Activated CD4-positive, alpha-beta T cell treated with anti-CD3 and anti-CD28 coated beads, Interleukin-2, amount 50 U/mL, for 16 hours (primary cell): Measurements from ENCODE around the gene STARD13.
"Not testable (repeated sequence)": the region's sequence is repeated elsewhere in the genome, so short reads cannot be mapped to it uniquely, and the experiment has no call there.

Experiments
- DNase-seq: peaks from one replicate; pipeline ENCODE4 v3.0.0-alpha.2; 2020

STARD13 gene

GRCh38 chr13:33169273-33169980 lies 116.1 kb downstream of the STARD13 start:
- DNase-seq, result no peak

GRCh38 chr13:33168321-33168960 lies 117.1 kb downstream of the STARD13 start:
- DNase-seq, result no peak

- DNase-seq, result no peak
Observed at GRCh38 chr13:33167491-33167890, 118.1 kb downstream of the STARD13 start.

- DNase-seq, result no peak
Observed at GRCh38 chr13:33165787-33166186, 119.8 kb downstream of the STARD13 start.

- DNase-seq, result no peak
Observed at GRCh38 chr13:33164331-33164730, 121.2 kb downstream of the STARD13 start.

GRCh38 chr13:33162725-33163124 lies 122.8 kb downstream of the STARD13 start:
- not testable (repeated sequence) for DNase-seq

GRCh38 chr13:33158816-33159215 lies 126.7 kb downstream of the STARD13 start:
- DNase-seq, result no peak

- DNase-seq, result no peak
Observed at GRCh38 chr13:33158271-33158670, 127.3 kb downstream of the STARD13 start.

- no peak for DNase-seq
Observed at GRCh38 chr13:33154911-33155310, 130.6 kb downstream of the STARD13 start.

GRCh38 chr13:33153421-33154404 lies 131.8 kb downstream of the STARD13 start:
- DNase-seq, result no peak

GRCh38 chr13:33152389-33152788 lies 133.2 kb downstream of the STARD13 start:
- no peak for DNase-seq

GRCh38 chr13:33150662-33151061 lies 134.9 kb downstream of the STARD13 start:
- no peak for DNase-seq

GRCh38 chr13:33150126-33150525 lies 135.4 kb downstream of the STARD13 start:
- no peak for DNase-seq

- no peak for DNase-seq
Observed at GRCh38 chr13:33147832-33148231, 137.7 kb downstream of the STARD13 start.

- peak; percentile 88 for DNase-seq
Observed at GRCh38 chr13:33146843-33147611, 138.5 kb downstream of the STARD13 start.

- peak; percentile 41 for DNase-seq
Observed at GRCh38 chr13:33145667-33146066, 139.9 kb downstream of the STARD13 start.

- no peak for DNase-seq
Observed at GRCh38 chr13:33144358-33144784, 141.2 kb downstream of the STARD13 start.

GRCh38 chr13:33139780-33140535 lies 145.6 kb downstream of the STARD13 start:
- no peak for DNase-seq

GRCh38 chr13:33139184-33139583 lies 146.4 kb downstream of the STARD13 start:
- no peak for DNase-seq

GRCh38 chr13:33138441-33138840 lies 147.1 kb downstream of the STARD13 start:
- no peak for DNase-seq

- DNase-seq, result no peak
Observed at GRCh38 chr13:33137721-33138120, 147.8 kb downstream of the STARD13 start.

- DNase-seq, result no peak
Observed at GRCh38 chr13:33135097-33135496, 150.5 kb downstream of the STARD13 start.
